Measurements from ENCODE around the gene NDEL1.

NDEL1 gene

GRCh38 chr17:8406174-8406573 lies 29.5 kb upstream of the NDEL1 start:
- no peaks in the 10 kb centered on the region for H3F3A ChIP-seq (ENCODE audit: control insufficient read depth, insufficient read depth)
- H3K79me2 ChIP-seq (ENCODE audit: control insufficient read depth, low read length) = no peaks in the 10 kb centered on the region
- H4K20me1 ChIP-seq (ENCODE audit: control insufficient read depth, insufficient read depth, low read depth, low read length) = no peaks in the 10 kb centered on the region
- no peaks in the 10 kb centered on the region; the same call in 1 of the 2 replicates for H3K27me3 ChIP-seq (ENCODE audit: control insufficient read depth, low read length)
- H3K9me2 ChIP-seq (replicated peaks; ENCODE audit: control insufficient read depth, low read length) = no peaks in the 10 kb centered on the region
- H3K36me3 ChIP-seq (ENCODE audit: control insufficient read depth, low read length) = no peaks in the 10 kb centered on the region
- no peak overlapping the region for H3K4me3 ChIP-seq (ENCODE audit: low read length)
- H3K9me3 ChIP-seq (ENCODE audit: control insufficient read depth, insufficient read depth, low read length) = no peaks in the 10 kb centered on the region
- TF ChIP-seq CTCF (IDR thresholded peaks at IDR 0.05; ENCODE audit: low read depth, low read length, poor library complexity, severe bottlenecking) (no peak), EZH2phosphoT487 (IDR thresholded peaks at IDR 0.05; ENCODE audit: borderline replicate concordance, low read length) (no peak)
- H3K4me1 ChIP-seq (ENCODE audit: control insufficient read depth, low read length) = peaks cover 4% of the 10 kb centered on the region
- no peak overlapping the region for H3K4me2 ChIP-seq (ENCODE audit: low read length)
- no peak overlapping the region for H3K27ac ChIP-seq (ENCODE audit: low read depth, low read length)

GRCh38 chr17:8408371-8408770 lies 27.3 kb upstream of the NDEL1 start:
- Histone ChIP-seq H3F3A (ENCODE audit: control insufficient read depth, insufficient read depth) (no peaks in the 10 kb centered on the region), H3K36me3 (ENCODE audit: control insufficient read depth, low read length) (no peaks in the 10 kb centered on the region), H4K20me1 (ENCODE audit: control insufficient read depth, insufficient read depth, low read depth, low read length) (no peaks in the 10 kb centered on the region), H3K27ac (ENCODE audit: low read depth, low read length) (no peak overlapping the region), H3K4me1 (ENCODE audit: control insufficient read depth, low read length) (peaks cover 4% of the 10 kb centered on the region), H3K79me2 (ENCODE audit: control insufficient read depth, low read length) (no peaks in the 10 kb centered on the region), H3K9me2 (replicated peaks; ENCODE audit: control insufficient read depth, low read length) (no peaks in the 10 kb centered on the region), H3K27me3 (ENCODE audit: control insufficient read depth, low read length) (no peaks in the 10 kb centered on the region; the same call in 1 of the 2 replicates), H3K4me2 (ENCODE audit: low read length) (no peak overlapping the region), H3K9me3 (ENCODE audit: control insufficient read depth, insufficient read depth, low read length) (no peaks in the 10 kb centered on the region), H3K4me3 (ENCODE audit: low read length) (no peak overlapping the region)
- no peak for TF ChIP-seq CTCF (IDR thresholded peaks at IDR 0.05; ENCODE audit: low read depth, low read length, poor library complexity, severe bottlenecking)
- no peak for TF ChIP-seq EZH2phosphoT487 (IDR thresholded peaks at IDR 0.05; ENCODE audit: borderline replicate concordance, low read length)

GRCh38 chr17:8409966-8410882 lies 25.5 kb upstream of the NDEL1 start:
- no peaks in the 10 kb centered on the region for H3F3A ChIP-seq (ENCODE audit: control insufficient read depth, insufficient read depth)
- peak overlapping the region; percentile 34; the same call in 1 of the 2 replicates for H3K4me3 ChIP-seq (ENCODE audit: low read length)
- no peaks in the 10 kb centered on the region for H3K9me3 ChIP-seq (ENCODE audit: control insufficient read depth, insufficient read depth, low read length)
- no peak for TF ChIP-seq EZH2phosphoT487 (IDR thresholded peaks at IDR 0.05; ENCODE audit: borderline replicate concordance, low read length)
- TF ChIP-seq CTCF (IDR thresholded peaks at IDR 0.05; ENCODE audit: low read depth, low read length, poor library complexity, severe bottlenecking) = peak; percentile 90
- H3K79me2 ChIP-seq (ENCODE audit: control insufficient read depth, low read length) = no peaks in the 10 kb centered on the region
- peaks cover 4% of the 10 kb centered on the region for H3K4me1 ChIP-seq (ENCODE audit: control insufficient read depth, low read length)
- peak overlapping the region; percentile 54 for H3K4me2 ChIP-seq (ENCODE audit: low read length)
- peaks cover 3% of the 10 kb centered on the region; the same call in 1 of the 2 replicates for H3K27me3 ChIP-seq (ENCODE audit: control insufficient read depth, low read length)
- no peaks in the 10 kb centered on the region for H3K36me3 ChIP-seq (ENCODE audit: control insufficient read depth, low read length)
- H3K27ac ChIP-seq (ENCODE audit: low read depth, low read length) = no peak overlapping the region
- H4K20me1 ChIP-seq (ENCODE audit: control insufficient read depth, insufficient read depth, low read depth, low read length) = no peaks in the 10 kb centered on the region
- no peaks in the 10 kb centered on the region for H3K9me2 ChIP-seq (replicated peaks; ENCODE audit: control insufficient read depth, low read length)

Measured in DOHH2 (cell line).